HG03442 (cell line): ENCODE measurements around the gene L3MBTL4.
A peak's percentile ranks its signal among the peaks of the same experiment; 100 is the strongest.
"Not testable (repeated sequence)": the region's sequence is repeated elsewhere in the genome, so short reads cannot be mapped to it uniquely, and the experiment has no call there.

Experiments
- ATAC-seq: cut with Tn5 transposase; IDR thresholded peaks from one replicate; pipeline ENCODE4 v1.9.1; 2021; ENCODE audit warnings: mild to moderate bottlenecking, moderate library complexity; ENCODE audit not compliant: unreplicated experiment

L3MBTL4 gene

DNA sequence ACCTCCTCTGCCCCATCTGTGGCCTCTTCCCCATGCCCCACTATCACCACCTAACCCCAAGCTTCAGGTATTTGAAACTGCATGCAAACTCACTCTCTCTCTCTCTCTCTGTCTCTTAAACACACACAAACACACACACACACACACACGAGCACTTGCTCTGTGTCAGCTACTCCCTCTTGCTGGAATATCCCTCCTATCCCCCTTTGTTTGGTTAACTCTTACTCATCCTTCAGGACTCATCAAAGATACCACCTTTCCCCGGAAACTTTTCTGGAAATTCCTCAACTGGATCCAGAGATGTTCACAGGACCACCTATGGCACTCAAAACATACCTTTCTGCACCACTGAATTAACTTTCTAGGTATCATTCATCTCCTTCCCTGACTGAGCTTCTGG is 296.6 kb downstream of the L3MBTL4 start:
- no peak for ATAC-seq

DNA sequence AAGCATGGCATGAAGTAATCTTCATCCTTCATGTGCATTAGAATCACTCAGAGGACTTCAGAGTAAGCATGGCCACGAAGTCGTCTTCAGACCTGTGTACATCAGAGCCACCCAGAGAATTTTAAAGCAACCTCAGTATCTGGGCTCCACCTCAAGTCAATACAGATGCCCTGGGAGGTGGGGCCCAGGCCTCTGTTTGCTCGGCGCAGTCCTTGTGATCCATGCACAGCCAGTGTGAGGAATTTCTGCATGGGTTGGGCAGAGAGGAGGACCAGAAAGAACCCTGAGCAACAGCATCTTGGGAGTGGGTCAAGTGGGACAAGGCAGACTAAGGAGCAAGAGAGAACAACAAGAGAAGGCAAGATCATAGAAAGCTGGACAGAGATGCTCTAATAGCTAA is 299.0 kb downstream of the L3MBTL4 start:
- ATAC-seq, result no peak

DNA sequence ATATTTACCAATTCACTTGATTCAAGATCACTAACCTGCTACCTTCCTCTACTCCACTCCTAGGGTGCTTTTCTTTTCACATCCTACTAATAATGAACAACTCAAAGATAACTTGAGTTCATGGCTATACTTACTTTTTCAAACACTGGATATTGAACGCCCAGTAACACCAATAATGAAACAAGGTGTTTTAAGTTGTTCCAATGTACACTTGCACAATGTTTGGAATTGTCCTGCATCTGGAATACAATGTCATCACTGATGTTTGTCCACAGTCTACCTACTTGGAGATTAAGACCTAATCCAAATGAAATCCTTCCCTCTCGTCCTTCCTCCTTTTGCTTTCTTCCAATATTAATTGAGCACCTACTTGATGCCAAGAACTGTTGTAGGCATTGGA is 301.1 kb downstream of the L3MBTL4 start:
- no peak for ATAC-seq

DNA sequence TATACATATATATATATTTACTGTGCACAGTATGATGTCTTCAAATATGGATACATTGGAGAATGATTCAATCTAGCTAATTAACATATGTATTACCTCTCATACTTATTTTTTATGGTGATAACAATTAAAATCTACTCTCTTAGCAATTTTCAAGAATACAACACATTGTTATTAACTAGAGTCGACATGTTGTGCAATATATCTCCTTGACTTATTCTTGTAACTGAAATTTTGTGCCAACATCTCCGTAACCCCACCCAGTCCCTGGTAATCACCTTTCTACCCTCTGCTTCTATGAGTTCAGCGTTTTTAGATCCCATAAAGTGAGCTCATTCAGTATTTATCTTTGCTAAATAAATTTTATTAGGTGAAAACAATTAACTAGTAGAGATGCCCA is 303.0 kb downstream of the L3MBTL4 start:
- no peak for ATAC-seq

DNA sequence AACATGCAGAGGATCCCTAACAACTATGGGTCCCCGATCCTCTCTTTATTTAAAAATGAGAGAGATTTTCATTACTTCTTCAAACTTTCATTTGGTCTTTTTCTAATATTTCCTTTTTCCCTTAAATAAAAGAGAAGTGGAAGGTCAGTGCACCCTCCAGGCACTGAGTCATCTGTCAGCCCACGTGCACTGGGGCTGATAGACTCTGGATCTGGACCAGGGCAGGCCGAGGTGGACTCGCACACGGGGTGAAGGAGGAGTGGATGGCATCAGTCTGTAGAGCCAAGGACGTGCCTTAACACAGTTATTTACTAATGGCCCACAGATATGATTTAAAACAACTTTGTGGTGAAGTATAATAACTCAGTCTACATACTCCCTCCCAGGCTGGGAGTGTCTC is 305.0 kb downstream of the L3MBTL4 start:
- no peak for ATAC-seq

DNA sequence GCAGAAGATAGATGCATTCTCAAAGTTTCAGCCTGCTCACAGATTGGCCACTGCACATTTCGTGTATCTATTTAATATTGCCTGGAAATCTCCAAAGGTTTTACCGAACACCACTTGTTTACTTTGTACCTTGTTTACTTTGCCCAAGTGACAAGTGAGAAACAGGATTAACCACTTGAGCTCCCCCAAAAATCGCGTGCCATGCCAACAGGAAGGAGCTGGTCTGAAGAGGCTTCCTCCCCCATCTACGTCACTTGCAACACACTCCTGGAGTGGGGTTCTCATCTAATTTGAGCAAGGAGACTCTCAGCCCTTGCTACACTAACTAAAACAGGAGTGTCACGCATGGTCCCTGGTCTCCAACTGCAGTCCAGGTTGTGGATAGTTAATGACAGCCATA is 306.9 kb downstream of the L3MBTL4 start:
- no peak for ATAC-seq

DNA sequence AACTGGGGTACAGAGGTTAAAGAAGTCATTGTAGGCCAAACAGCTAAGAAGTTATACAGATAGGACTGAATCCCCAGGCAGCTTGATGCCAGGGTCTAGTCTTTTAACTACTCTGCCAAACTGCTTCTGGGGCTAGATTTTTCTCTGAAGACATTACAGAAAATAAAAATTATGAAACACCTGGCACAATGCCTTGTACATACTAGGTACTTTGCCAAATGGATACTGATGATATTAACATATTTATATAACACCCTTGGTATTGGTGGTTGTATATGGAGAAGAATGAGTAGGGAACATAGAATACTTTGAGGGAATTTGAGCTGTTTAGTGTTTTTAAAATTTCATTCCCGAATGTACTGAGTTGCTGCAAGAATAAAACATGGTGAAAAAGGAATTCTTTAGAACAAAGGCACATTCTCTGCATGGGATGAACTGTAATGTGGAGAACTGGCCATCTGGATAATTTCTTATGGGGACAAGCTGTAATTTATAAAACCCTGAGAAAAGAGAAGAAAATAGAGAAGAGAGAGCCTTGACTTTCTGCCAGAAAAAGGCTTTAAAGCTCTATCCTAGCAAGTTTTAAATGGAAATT is 308.5 kb downstream of the L3MBTL4 start:
- no peak for ATAC-seq

DNA sequence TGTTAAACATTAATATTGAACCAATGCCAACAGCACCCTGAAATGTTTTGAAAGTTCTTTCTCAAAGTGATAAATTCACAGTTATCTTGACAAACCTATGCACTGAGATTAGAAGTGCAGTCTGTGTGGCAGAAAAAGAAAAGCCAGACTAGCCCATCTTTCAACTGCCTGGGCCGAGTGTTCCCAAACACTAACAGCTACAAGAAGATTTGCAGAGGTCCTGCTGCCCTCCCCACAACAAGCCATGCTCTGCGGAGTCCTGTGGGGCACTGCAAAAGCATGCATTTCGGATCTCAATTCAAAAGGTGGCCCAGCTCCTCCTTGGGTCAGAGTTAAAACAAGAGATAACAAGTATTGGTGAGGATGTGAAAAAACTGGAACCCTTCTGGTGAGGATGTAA is 311.0 kb downstream of the L3MBTL4 start:
- no peak for ATAC-seq

DNA sequence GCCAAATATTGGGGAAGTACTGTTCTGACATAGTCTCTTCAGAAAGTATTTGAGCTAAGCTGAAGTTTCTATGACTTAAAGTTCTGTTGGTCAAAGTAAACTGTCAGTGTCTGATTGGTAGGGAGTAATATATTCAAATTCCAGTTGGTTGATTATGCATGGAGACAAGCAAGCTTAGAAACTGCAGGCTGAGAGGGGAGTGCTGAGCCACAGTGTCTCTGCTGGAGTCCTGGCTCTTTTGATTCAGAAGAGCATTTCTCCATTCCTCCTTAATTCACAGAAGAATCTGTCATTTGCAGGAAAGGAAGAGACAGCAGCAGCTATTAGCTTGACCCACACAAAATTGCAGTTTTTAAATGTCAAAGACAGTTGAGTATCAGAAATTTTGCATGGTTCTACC is 318.0 kb downstream of the L3MBTL4 start:
- ATAC-seq, result no peak

DNA sequence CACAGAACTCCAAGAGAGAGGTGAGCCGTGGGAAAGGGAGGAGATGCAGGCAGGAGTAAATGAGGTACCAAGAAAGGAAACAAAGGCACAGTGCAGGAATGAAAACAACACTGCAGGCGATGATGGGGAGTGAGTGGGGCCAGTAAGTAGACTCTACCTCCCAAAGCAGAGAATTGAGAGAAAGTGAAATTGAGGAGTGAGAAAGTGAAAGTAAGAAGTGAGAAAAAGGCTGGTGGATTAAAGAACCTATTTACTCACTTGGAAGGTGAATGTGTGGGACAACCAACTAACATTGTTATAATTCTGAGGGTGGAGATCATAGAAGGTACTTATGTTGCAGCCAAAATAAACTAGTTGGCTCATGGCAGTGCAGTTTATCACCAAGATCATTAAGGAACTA is 326.3 kb downstream of the L3MBTL4 start:
- ATAC-seq, result peak; percentile 42

DNA sequence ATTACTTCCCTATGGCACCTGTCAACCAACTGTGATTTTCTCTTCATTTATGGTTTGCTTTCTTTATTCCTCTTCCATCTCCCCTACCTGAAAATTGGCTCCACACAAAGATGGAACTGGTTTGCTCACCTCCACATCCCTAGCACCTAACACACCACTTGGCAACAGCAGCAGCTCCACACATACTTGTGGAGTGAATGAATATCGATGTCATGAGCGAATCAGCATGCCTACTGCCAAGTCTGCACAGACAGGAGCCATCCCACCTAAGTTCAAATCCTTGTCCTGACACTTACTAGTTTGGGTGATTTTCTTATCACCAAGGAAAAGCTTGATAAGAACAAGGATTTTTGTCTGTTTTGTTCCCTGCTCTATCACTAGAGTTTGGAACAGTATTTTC is 328.0 kb downstream of the L3MBTL4 start:
- ATAC-seq, result no peak

DNA sequence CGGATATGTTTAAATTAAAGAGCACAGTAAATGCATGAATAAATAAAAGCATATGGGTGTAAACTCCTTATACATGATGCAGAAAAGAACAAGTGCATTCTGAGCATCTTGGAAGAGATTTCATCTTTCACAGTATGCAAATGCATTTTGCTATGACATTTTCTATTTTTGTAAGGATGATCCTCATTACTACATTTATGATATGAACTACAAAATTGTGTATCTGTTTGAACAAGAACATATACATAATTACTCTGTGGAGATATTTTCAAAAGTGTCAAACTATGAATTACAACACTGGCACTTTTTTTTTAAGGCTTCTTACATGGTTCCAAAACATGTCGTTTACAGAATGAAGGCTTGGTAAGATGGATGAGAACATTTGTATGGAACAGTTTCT is 335.3 kb downstream of the L3MBTL4 start:
- ATAC-seq, result no peak

DNA sequence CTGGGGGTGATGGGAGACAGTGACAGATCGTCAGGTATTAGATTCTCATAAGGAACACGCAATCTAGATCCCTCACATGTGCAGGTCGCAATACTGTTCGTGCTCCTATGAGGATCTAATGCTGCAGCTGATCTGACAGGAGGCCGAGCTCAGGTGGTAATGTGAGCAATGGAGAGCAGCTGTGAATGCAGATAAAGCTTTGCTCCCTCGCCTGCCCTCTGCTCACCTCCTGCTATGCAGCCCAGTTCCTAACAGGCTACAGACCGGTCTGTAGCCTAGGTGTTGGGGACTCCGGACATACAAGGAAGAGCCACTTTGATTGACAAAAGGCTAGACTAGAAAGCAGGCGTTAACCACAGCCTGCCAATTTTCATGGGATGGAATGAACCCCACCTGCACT is 335.8 kb downstream of the L3MBTL4 start:
- ATAC-seq, result no peak

DNA sequence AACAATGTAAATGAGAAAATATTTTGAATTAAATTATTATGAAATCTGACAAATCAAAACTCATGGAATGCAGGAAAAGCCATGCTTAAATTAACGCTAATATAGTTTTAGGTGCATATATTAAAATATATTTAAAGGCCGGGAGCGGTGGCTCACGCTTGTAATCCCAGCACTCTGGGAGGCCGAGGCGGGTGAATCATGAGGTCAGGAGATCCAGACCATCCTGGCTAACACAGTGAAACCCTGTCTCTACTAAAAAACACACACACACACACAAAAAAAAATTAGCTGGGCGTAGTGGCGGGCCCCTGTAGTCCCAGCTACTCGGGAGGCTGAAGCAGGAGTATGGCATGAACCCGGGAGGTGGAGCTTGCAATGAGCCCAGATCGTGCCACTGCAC is 342.3 kb downstream of the L3MBTL4 start:
- not testable (repeated sequence) for ATAC-seq

DNA sequence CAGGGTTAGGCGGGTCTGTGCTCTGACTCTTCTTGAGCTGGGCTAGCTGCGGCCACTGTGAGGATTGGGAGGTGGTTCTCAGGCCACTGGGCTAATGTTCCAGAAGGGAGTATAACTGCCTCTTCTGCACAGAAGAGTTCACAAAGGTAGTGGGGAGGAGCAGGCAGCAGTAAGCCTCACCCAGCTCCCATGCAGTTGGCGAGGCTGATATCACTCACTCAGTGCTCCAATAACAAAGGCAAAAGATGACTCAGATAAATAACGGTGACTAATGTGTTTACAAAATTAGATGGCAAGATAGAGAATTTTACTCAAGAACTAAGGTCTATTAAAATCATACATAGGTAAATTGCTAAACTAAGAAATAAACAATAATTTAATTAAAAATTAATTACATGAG is 345.2 kb downstream of the L3MBTL4 start:
- peak; percentile 12 for ATAC-seq

DNA sequence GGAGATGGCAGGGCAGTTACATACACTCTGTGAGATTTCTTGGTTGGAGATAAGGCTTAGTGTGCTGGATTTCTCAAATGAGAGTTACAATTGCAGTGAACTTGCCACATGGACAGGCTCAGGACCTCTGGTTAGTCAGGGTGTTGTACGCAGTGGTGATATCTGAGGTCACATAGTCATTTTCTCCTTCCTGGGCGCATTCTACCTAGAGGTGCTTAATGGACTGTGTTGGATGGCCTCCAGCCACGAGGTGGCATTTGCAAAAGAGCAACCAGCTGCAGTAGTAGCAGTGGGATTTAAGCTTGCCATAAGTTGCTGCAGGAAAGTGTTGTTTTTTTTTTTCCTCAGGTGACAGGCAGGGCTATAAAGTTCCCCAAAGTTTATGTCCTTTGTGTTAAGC is 345.6 kb downstream of the L3MBTL4 start:
- ATAC-seq, result peak; percentile 98

DNA sequence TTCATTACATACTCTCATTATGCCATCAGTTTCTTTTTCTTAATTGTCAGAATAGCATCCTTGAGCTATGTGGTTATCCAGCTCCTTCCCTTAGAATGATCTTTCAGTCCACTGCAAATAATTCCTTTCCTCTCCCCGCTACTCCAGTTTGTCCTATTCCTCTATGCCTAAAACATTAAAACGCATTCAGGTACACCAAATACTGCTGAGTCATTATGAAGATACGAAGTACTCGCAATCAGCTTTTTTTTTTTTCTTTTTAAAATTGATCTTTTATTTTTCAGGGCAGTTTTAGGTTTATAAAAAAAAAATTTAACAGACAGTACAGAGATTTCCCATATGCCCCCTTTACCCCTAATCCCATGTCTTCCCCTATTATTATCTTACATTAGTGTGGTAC is 354.6 kb downstream of the L3MBTL4 start:
- no peak for ATAC-seq

DNA sequence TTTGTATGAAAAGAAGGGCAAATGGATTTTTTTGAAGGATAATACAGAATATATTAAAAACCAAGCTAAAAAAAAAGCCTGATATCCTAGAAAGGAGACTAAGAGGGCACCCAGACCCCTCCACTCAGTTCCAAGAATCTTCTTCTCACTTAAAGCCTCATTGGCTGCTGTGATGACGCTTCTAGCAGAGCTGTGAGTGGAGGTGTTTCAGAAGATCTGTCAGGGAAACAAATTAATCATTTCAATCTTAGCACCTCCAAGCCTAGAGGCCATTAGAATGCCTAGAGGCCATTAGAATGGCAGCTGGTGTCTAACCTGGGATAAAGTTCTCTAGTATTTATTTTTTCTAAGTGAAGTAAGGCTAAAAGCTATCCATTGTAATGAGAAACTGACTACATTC is 355.2 kb downstream of the L3MBTL4 start:
- no peak for ATAC-seq

DNA sequence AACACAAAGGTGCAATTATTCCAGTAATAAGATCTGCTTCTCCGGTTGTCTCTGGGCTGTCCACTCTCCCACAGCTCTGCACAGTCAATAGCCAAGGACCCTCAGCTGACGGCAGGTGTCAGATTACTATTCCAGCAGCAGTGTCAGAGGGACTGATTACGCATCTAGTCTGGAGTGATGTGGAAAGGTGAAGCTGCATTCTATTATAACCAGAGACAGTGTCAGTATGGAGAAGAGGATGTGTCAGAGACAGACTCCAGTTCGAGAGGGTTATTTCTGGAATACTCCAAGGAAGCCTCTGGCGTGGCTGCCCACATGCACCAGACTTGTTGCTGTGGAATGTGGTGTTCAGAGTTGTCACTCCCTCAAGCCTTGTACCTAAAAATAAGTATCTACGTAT is 355.8 kb downstream of the L3MBTL4 start:
- no peak for ATAC-seq

DNA sequence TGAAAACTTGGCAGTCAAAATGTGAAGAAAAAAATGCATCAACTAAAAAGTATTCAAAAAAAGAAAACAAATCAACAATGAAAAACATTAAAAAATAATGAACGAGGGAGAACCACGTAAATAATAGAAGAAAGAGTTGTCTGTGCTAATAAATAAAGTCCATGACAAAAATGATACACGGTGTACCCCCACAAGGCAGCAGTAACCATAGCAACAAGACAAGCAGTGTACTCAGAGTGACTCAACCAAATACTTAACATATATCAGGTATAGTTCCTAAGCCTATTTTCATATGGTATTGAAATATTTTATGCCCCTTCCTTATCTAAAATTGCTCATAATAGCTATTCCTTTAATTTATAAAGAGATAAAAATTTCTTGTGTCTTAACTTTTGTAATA is 357.1 kb downstream of the L3MBTL4 start:
- no peak for ATAC-seq

DNA sequence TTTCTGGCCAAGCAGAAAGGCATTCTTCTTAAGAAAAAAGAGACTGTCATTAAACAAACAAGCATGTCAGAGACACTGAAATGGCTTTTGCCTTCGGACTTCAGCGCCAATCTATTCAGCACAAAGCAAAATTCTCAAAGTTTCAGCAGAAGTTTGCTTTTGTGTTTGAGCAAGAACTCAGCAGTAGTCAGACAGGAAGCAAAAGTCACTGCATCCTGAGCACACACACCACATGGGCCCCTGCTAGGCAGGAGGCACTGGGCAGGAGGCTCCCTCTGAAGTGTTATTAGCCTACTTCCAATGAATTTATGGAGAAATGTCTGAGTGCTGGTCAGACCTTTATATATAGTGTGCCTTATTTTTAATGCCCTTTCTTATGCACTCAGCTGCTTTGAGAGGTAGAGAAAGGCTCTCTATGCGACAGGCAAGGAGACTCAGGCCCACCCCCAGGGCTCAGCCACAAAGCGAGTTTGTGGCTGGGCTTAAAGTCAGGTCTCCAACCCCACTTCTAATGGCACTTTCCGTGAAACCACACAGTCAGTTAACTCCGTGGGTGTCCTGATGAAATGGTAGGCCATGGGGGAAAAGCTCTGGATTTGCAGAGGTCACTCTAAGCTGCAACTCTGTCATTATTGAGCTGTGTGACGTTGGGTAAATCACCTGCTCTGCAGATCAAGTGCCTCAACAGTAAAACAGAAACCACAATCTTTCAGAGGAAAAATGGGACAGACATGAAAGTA is 358.4 kb downstream of the L3MBTL4 start:
- peak; percentile 68 for ATAC-seq

DNA sequence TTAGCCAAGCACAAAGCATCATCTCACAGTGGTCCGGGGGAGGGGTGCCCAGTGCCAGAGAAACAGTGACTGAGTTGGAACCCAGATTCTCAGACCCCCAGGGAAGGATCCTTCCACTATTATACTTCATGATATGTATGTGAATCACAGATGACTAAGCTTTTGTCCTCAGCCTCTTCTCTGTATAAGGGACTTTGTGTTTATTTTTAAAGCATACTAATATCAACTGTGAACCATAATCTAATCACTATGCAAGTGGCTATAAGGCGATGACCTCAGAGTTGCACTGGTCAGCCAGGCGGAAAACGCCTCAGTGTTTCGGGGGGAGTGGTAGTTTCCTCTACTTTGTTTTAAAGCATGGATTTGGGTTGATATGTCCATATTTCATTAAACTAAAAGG is 359.0 kb downstream of the L3MBTL4 start:
- ATAC-seq, result no peak

DNA sequence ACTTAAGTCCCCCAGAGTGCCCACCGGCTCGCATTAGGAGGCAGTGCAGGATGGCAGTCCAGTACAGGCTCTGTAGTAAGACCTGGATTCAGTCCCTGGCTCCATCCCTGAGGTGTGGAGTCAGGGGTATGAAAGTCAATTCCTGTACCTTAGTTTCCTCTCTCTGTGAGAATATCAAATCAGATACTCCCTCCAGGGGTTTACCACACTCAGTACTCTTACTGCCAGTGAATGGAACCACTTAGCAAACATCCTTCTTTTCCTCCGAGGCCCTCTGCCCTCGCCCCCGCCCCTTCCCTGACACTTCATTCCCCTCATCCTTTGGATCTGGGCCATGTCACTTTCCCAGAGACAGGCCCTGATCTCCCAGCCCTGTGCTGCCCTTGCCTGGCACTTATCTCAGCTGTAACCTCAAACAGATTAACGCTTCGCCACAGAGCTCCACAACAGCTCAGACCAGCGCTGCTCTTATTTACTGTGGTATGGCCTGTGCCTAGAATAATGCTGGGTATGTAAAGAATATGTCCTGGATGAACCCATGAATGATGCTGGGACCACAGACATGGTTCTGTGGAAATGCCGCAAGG is 360.4 kb downstream of the L3MBTL4 start:
- ATAC-seq, result no peak
